ENCODE data around the gene IGLL1.

GRCh38 chr22:23566705-23567475 is 13.2 kb downstream of the IGLL1 start:
- no peak for TF ChIP-seq CEBPB (IDR thresholded peaks at IDR 0.05)
- TF ChIP-seq RAD21 (IDR thresholded peaks at IDR 0.05; ENCODE audit: low read depth), result no peak
- TF ChIP-seq NFIC (IDR thresholded peaks at IDR 0.05), result no peak
- no peak for TF ChIP-seq TAF1 (IDR thresholded peaks at IDR 0.05; ENCODE audit: low read depth)
- TF ChIP-seq TEAD4 (IDR thresholded peaks at IDR 0.05), result no peak
- TF ChIP-seq MAX (IDR thresholded peaks at IDR 0.05), result no peak
- no peak for TF ChIP-seq YY1 (IDR thresholded peaks at IDR 0.05; ENCODE audit: low read depth)
- no peak for TF ChIP-seq REST (IDR thresholded peaks at IDR 0.05; ENCODE audit: low read depth)
- no peak for TF ChIP-seq TCF12 (IDR thresholded peaks at IDR 0.05; ENCODE audit: low read depth)
- TF ChIP-seq FOXM1 (IDR thresholded peaks at IDR 0.05; ENCODE audit: borderline replicate concordance, low read depth), result no peak

All from Ishikawa (cell line).